DND-41 (cell line): Measurements from ENCODE around the gene PIK3AP1.

Experiments
- EZH2 ChIP-seq: IDR thresholded peaks from 3 replicates; pipeline ENCODE4 v1.6.1; 2012; ENCODE audit warnings: borderline replicate concordance, low read depth, mild to moderate bottlenecking, moderate library complexity, low read length, inconsistent platforms; ENCODE audit not compliant: severe bottlenecking
- TF ChIP-seq, protein P1 (sequence below): IDR thresholded peaks from 2 replicates; pipeline ENCODE4 v1.5.1; 2012; ENCODE audit warnings: borderline replicate concordance, low read length, moderate library complexity, mild to moderate bottlenecking; ENCODE audit not compliant: poor library complexity, severe bottlenecking; ENCODE audit errors: extremely low read depth

DNA sequence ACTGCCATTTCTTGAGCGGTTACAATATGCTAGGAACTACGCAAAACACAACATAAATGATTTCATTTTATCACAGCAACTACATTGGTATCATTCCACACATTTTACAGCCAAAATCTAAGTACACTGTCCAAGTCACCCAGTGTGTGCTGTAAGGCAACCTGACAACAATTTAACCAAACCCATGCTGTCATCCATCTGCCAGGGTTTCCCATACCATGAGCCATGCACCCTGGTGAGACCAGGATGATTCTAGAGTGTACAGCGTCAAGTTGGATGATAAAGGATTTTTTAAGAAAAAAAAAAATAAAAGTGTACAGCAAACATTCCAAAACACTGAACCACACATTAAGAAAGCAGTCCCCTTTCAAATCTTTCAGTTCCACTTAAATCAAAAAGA lies 52.9 kb downstream of the PIK3AP1 start:
- TF ChIP-seq, protein P1, sequence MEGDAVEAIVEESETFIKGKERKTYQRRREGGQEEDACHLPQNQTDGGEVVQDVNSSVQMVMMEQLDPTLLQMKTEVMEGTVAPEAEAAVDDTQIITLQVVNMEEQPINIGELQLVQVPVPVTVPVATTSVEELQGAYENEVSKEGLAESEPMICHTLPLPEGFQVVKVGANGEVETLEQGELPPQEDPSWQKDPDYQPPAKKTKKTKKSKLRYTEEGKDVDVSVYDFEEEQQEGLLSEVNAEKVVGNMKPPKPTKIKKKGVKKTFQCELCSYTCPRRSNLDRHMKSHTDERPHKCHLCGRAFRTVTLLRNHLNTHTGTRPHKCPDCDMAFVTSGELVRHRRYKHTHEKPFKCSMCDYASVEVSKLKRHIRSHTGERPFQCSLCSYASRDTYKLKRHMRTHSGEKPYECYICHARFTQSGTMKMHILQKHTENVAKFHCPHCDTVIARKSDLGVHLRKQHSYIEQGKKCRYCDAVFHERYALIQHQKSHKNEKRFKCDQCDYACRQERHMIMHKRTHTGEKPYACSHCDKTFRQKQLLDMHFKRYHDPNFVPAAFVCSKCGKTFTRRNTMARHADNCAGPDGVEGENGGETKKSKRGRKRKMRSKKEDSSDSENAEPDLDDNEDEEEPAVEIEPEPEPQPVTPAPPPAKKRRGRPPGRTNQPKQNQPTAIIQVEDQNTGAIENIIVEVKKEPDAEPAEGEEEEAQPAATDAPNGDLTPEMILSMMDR: no peak
- TF ChIP-seq EZH2: no peak
